T-helper 17 cell (primary cell): ENCODE data around the gene ENTPD3. TPM values are rescaled to one million over a fixed set of nuclear protein-coding genes. Genes with fewer than 3 reads are reported as not detected.

Experiments
- ATAC-seq: fragments of 150-1000 bp; cut with Tn5 transposase; 2 replicates; pipeline ENCODE4 v1.10.0; 2021; ENCODE audit warnings: mild to moderate bottlenecking, moderate library complexity
- DNase-seq, 3 donors: peaks; one replicate each; pipeline versions ENCODE4 v3.0.0 to v3.0.0-alpha.2; 2020 to 2021
- H3K9me3 ChIP-seq: one replicate; pipeline ENCODE4 v1.7.0; 2013; ENCODE audit warnings: low read length, mild to moderate bottlenecking; ENCODE audit not compliant: control insufficient read depth, poor library complexity, severe bottlenecking
- H3K27ac Mint-ChIP-seq: one replicate; pipeline ENCODE4 v1.8.0; 2022; ENCODE audit warnings: mild to moderate bottlenecking, moderate library complexity, mixed read lengths
- H3K27me3 Mint-ChIP-seq: one replicate; pipeline ENCODE4 v1.8.0; 2022; ENCODE audit warnings: mixed read lengths
- H3K36me3 Mint-ChIP-seq: one replicate; pipeline ENCODE4 v1.8.0; 2022; ENCODE audit warnings: low read depth, mixed read lengths
- H3K4me1 Mint-ChIP-seq: one replicate; pipeline ENCODE4 v1.8.0; 2022; ENCODE audit warnings: mild to moderate bottlenecking, mixed read lengths
- H3K4me3 Mint-ChIP-seq: one replicate; pipeline ENCODE4 v1.8.0; 2022; ENCODE audit warnings: mild to moderate bottlenecking, moderate library complexity, mixed read lengths
- total RNA-seq, 4 donors: library from RNA in 2 of 4; stranded (reverse) in 2 of 4; gene quantifications; one replicate each; pipeline ENCODE4 v1.2.3 and lab custom pipeline; 2022 to 2026

Gene ENTPD3
- total RNA-seq, 2 donors from 2014 or later = not detected

DNA sequence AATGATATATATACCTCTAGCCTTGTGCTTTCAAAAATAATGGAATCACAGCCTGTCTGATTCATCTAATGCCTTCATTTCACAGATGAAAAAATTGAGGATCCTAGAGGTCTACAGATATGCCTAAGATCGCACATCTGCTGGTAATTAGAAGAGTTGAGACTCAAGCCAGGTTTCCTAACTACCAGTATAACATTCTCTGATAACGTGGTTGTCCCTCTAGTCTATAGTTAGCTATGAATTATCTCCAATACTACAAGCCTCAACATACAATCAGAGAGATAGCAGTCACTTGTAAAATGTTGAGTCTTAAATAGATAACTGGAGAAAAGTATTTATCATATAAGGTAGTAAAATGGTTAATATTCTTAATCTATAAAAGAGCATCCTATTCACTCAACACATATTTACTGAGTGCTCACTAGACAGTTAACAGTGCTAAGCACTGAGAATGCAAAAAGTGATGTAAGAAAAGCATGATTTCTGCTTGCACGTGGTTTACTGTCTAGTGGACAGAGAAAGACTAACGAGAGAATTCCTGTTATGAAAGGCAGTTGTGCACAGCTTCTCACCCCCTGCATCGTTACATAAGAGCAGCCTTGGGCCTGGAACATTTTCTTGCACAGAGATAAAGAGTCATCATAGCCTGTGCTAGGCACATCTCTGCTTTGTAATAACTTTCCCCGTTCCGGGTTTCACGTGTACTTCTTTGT, 4.9 kb upstream of the ENTPD3 start:
- H3K4me1 Mint-ChIP-seq = peaks cover 6% of the 10 kb centered on the region
- DNase-seq = no peak
- no peaks in the 10 kb centered on the region for H3K9me3 ChIP-seq
- no peak for ATAC-seq
- H3K27me3 Mint-ChIP-seq = peaks cover 10% of the 10 kb centered on the region
- H3K27ac Mint-ChIP-seq = no peak overlapping the region
- no peak overlapping the region for H3K4me3 Mint-ChIP-seq
- H3K36me3 Mint-ChIP-seq = peaks cover 3% of the 10 kb centered on the region

DNA sequence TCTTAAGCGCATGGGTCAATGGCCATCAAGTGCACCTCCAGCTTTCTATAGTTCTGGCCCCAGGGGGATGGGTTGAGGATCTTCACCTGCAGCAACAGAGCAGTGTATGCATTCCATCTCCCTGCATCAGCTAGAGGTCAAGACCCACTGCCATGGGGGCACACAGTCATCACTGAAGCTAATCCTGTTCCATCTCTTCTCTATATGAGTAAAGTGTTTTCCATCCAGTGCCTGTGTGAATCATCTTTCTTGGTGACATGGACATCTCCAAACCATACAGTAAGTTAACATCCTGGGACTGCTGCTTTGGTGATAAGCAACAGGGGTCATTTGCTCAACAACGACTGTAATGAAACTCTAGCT, 4.4 kb upstream of the ENTPD3 start:
- H3K27ac Mint-ChIP-seq = no peak overlapping the region
- no peaks in the 10 kb centered on the region for H3K9me3 ChIP-seq
- peaks cover 3% of the 10 kb centered on the region for H3K36me3 Mint-ChIP-seq
- DNase-seq (no peak), ATAC-seq (no peak)
- peaks cover 11% of the 10 kb centered on the region for H3K4me1 Mint-ChIP-seq
- peaks cover 15% of the 10 kb centered on the region for H3K27me3 Mint-ChIP-seq
- no peak overlapping the region for H3K4me3 Mint-ChIP-seq

DNA sequence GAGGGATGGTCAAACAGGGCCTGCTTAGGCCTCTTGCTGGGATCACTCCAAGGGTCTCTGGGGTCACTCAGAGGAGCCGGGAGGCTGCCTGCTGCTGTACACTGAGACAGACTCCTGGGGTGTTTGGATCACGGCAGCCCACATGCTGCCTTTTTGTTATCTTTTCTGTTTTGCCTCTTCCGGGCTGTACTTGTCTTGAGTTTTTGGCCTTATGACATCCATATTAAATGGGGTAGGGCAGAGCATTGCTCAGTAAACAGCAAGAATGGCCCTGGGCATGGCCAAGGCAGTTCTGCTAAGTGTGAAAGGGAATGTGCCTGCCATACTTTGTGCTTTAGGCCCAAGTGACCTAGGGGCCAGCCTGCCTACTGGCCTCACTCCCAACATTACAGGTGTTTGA, 771 bp upstream of the ENTPD3 start:
- no peak for ATAC-seq
- peaks cover 34% of the 10 kb centered on the region for H3K27me3 Mint-ChIP-seq
- no peak for DNase-seq
- peaks cover 3% of the 10 kb centered on the region for H3K36me3 Mint-ChIP-seq
- no peak overlapping the region for H3K27ac Mint-ChIP-seq
- H3K9me3 ChIP-seq = no peaks in the 10 kb centered on the region
- H3K4me1 Mint-ChIP-seq = peaks cover 11% of the 10 kb centered on the region
- H3K4me3 Mint-ChIP-seq = no peak overlapping the region

- H3K9me3 ChIP-seq = no peaks in the 10 kb centered on the region
- no peak overlapping the region for H3K4me3 Mint-ChIP-seq
- H3K27me3 Mint-ChIP-seq = peaks cover 34% of the 10 kb centered on the region
- ATAC-seq (no peak), DNase-seq (no peak)
- no peak overlapping the region for H3K27ac Mint-ChIP-seq
- H3K36me3 Mint-ChIP-seq = peaks cover 5% of the 10 kb centered on the region
- H3K4me1 Mint-ChIP-seq = peaks cover 11% of the 10 kb centered on the region
These were observed 891 bp downstream of the ENTPD3 start for GRCh38 chr3:40387895-40388254.

DNA sequence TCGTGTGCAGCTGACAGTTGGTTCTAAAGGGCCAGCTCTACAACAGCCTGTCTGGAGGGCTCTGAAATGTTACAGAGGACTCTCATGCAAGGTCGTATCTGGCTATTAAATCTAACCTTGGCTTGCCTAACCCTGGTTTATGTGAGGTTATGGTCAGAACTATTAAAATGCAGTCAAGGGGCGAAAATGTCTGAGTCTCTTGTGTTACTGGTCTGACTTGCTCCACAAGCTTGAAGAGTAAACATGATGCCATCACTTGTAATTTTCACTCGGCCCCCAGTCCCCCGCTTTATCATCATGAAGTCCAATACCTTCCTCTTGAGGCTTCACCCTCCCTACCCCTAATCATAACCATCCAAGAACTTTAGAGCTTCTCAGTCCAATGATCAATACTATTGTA, 9.4 kb downstream of the ENTPD3 start:
- Mint-ChIP-seq H3K36me3 (peaks cover 8% of the 10 kb centered on the region), H3K27ac (no peak overlapping the region), H3K27me3 (no peaks in the 10 kb centered on the region), H3K4me1 (no peaks in the 10 kb centered on the region), H3K4me3 (no peak overlapping the region)
- no peak for ATAC-seq
- no peaks in the 10 kb centered on the region for H3K9me3 ChIP-seq
- no peak for DNase-seq

DNA sequence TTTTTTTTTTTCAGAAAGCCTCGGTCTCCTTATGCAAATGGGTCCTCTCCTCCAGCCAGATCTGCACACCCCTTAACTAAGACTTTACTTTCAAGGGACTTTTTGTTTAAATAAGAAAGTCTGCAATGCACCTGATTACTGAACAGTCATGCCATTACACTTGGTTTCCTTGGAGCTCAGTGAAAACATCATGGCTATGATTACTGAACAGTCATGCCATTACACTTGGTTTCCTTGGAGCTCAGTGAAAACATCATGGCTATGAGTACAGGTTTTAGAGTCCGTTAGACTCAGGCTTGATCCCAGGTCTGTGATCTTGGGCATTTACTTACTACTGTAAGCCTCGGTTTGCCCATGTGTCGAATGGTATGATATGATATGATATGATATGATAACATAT, 10.1 kb downstream of the ENTPD3 start:
- Mint-ChIP-seq H3K36me3 (peaks cover 6% of the 10 kb centered on the region), H3K4me3 (no peak overlapping the region), H3K4me1 (no peaks in the 10 kb centered on the region), H3K27me3 (no peaks in the 10 kb centered on the region), H3K27ac (no peak overlapping the region)
- no peak for ATAC-seq
- no peak for DNase-seq
- H3K9me3 ChIP-seq = no peaks in the 10 kb centered on the region

GRCh38 chr3:40397912-40398311, 10.9 kb downstream of the ENTPD3 start:
- no peak for ATAC-seq
- Mint-ChIP-seq H3K36me3 (peaks cover 6% of the 10 kb centered on the region), H3K27me3 (no peaks in the 10 kb centered on the region), H3K27ac (no peak overlapping the region), H3K4me3 (no peak overlapping the region), H3K4me1 (no peaks in the 10 kb centered on the region)
- no peak for DNase-seq
- no peaks in the 10 kb centered on the region for H3K9me3 ChIP-seq

- ATAC-seq = no peak
- H3K36me3 Mint-ChIP-seq = peaks cover 6% of the 10 kb centered on the region
These were observed 11.4 kb downstream of the ENTPD3 start for GRCh38 chr3:40398346-40398745.

GRCh38 chr3:40404591-40405198, 17.7 kb downstream of the ENTPD3 start:
- H3K27ac Mint-ChIP-seq = no peak overlapping the region

More at GRCh38 chr3:40398346-40398745, 11.4 kb downstream of the ENTPD3 start:
- Mint-ChIP-seq H3K27me3 (no peaks in the 10 kb centered on the region), H3K27ac (no peak overlapping the region), H3K4me1 (no peaks in the 10 kb centered on the region), H3K4me3 (no peak overlapping the region)
- no peaks in the 10 kb centered on the region for H3K9me3 ChIP-seq
- DNase-seq = no peak

DNA sequence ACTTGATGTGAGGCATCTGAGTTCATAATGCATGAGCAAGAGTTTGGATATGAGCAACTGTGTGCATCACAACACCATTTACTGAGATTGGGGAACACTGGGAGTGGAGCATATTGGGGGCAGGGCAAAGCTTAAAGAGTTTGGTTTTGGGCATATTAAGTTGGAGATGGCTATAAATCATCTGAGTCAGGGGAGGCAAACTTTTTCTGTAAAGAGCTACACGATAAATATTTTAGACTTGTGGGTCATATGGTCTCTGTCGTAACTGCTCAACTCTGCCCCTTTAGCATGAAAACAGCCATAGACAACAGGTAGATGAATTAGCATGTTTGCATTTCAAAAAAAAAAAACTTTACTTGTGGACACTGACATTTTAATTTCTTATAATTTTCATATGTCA, 20.0 kb downstream of the ENTPD3 start:
- no peaks in the 10 kb centered on the region for H3K9me3 ChIP-seq
- peaks cover 2% of the 10 kb centered on the region for H3K4me1 Mint-ChIP-seq
- ATAC-seq (no peak), DNase-seq (no peak)
- H3K36me3 Mint-ChIP-seq = peaks cover 2% of the 10 kb centered on the region
- no peak overlapping the region for H3K27ac Mint-ChIP-seq
- H3K4me3 Mint-ChIP-seq = no peak overlapping the region
- no peaks in the 10 kb centered on the region for H3K27me3 Mint-ChIP-seq

More at GRCh38 chr3:40404591-40405198, 17.7 kb downstream of the ENTPD3 start:
- H3K36me3 Mint-ChIP-seq = peaks cover 2% of the 10 kb centered on the region
- DNase-seq (no peak), ATAC-seq (no peak)
- no peaks in the 10 kb centered on the region for H3K4me1 Mint-ChIP-seq
- H3K27me3 Mint-ChIP-seq = no peaks in the 10 kb centered on the region
- no peak overlapping the region for H3K4me3 Mint-ChIP-seq
- H3K9me3 ChIP-seq = no peaks in the 10 kb centered on the region

DNA sequence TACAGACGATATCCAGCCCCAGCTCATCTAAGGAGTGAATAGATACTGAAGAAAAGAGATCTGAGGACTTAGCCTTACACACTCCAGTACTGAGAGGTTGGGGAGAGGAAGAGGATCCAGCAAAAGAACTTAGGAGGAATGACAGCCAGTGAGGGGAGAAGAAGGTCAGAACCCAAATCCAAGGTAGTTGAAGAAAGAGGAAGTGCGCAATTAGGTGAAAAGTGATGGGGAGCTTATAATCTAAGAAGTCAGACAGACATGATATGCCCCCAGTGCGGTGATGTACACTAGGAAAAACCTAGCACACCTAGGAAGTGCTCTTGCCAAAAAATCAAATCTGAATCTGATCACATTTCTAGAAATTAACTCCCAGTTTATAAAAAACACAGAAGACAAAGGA, 20.6 kb downstream of the ENTPD3 start:
- H3K27ac Mint-ChIP-seq = no peak overlapping the region
- DNase-seq = no peak
- no peak for ATAC-seq
- H3K36me3 Mint-ChIP-seq = peaks cover 2% of the 10 kb centered on the region
- peaks cover 2% of the 10 kb centered on the region for H3K4me1 Mint-ChIP-seq
- H3K27me3 Mint-ChIP-seq = no peaks in the 10 kb centered on the region
- H3K4me3 Mint-ChIP-seq = no peak overlapping the region
- no peaks in the 10 kb centered on the region for H3K9me3 ChIP-seq

GRCh38 chr3:40414270-40414669, 27.3 kb downstream of the ENTPD3 start:
- peaks cover 8% of the 10 kb centered on the region for H3K4me1 Mint-ChIP-seq
- no peak overlapping the region for H3K4me3 Mint-ChIP-seq
- no peak overlapping the region for H3K27ac Mint-ChIP-seq
- DNase-seq = no peak
- no peak for ATAC-seq
- H3K9me3 ChIP-seq = no peaks in the 10 kb centered on the region
- H3K27me3 Mint-ChIP-seq = no peaks in the 10 kb centered on the region
- H3K36me3 Mint-ChIP-seq = peaks cover 2% of the 10 kb centered on the region

DNA sequence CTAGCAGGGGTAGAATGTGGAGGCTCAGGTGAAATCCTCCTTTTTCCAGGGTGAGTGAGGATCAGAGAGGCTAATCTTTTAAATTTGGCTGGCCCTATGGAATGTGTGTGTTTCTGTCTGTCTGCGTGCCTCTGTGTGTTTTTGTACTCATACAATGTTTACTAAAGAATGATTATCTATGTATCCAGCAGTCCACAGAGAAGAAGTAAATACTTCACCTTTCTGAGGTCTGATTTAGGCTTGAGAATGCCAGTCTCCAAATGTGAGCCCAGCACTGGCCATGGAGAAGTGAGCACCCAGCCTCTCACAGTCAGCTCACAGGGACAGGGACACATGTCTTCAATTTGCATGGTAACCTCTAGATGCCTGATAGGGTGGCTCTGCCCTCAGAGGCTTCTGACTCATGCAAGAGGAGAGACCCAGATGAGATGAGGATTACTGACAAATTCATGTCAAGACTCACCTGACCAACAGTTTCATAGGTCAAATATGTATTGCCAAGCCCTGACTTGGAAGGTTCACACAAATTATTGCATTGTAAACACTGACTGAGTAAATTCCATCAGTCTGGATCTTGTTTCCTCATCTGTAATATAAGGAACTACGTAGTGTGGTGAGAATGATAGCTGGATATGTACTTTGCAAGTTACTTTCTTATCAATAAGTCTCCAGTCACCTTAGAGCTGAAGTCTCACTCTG, 31.0 kb downstream of the ENTPD3 start:
- no peak for DNase-seq
- H3K9me3 ChIP-seq = no peaks in the 10 kb centered on the region

More for the DNA sequence above, 31.0 kb downstream of the ENTPD3 start:
- no peaks in the 10 kb centered on the region for H3K36me3 Mint-ChIP-seq
- no peak overlapping the region for H3K4me3 Mint-ChIP-seq
- no peak overlapping the region for H3K27ac Mint-ChIP-seq
- no peaks in the 10 kb centered on the region for H3K27me3 Mint-ChIP-seq
- peaks cover 6% of the 10 kb centered on the region for H3K4me1 Mint-ChIP-seq
- no peak for ATAC-seq
